Testis (tissue), 3 donors: ENCODE data around the gene LMOD2. TPM values are rescaled to one million over a fixed set of nuclear protein-coding genes. Genes with fewer than 3 reads are reported as not detected.

Experiments used
- DNase-seq: peaks from one replicate; pipeline ENCODE4 v3.0.0-alpha.2; 2019
- H3K27ac ChIP-seq, 2 donors: fragments of 200-600 bp; sonication (generic); one replicate each; pipeline ENCODE4 v1.5.1; 2019
- H3K27me3 ChIP-seq: fragments of 200-600 bp; sonication (generic); one replicate; pipeline ENCODE4 v1.5.1; 2019
- H3K36me3 ChIP-seq: fragments of 200-600 bp; sonication (generic); one replicate; pipeline ENCODE4 v1.5.1; 2017; ENCODE audit warnings: low read depth; ENCODE audit errors: missing control alignments
- H3K4me1 ChIP-seq: fragments of 200-600 bp; sonication (generic); one replicate; pipeline ENCODE4 v1.5.1; 2019
- H3K4me3 ChIP-seq, 2 donors: fragments of 200-600 bp; sonication (generic); one replicate each; pipeline ENCODE4 v1.5.1; 2017 to 2019
- H3K9me3 ChIP-seq: fragments of 200-600 bp; sonication (generic); one replicate; pipeline ENCODE4 v1.5.1; 2017
- POLR2A ChIP-seq: fragments of 450-650 bp; IDR thresholded peaks from one replicate; pipeline ENCODE4 v1.6.1; 2017; ENCODE audit warnings: antibody characterized with exemption, mild to moderate bottlenecking, moderate library complexity
- WGBS, 2 donors: methylation state at CpG; one replicate each; pipeline ENCODE4 v1.1.5; 2018; 5-methylcytosine and 5-hydroxymethylcytosine counted together
- intact Hi-C: fragments of 100-400 bp; cut with DNase I; formaldehyde crosslinking; loops from one replicate; pipeline ENCODE4 v1.15.1; 2023; ENCODE audit warnings: low total_unique reads
- polyA plus RNA-seq: library from polyadenylated mRNA; stranded (reverse); fragments of 350-450 nt; fragmentation: Illumina TruSeq; extraction: RNeasy Lipid Tissue Mini Kit (QIAGEN cat#74804); gene quantifications from one replicate; pipeline ENCODE4 v1.2.3, GENCODE V29; 2014; ENCODE audit warnings: low read depth, low replicate concordance; ENCODE audit not compliant: insufficient read depth
- total RNA-seq, 2 donors: library from RNA; depleted of rRNA; stranded (reverse); fragments of >200 nt; gene quantifications; one replicate each; pipeline ENCODE4 v1.2.3, GENCODE V29; 2016
- TF ChIP-seq, protein P1 (sequence below), 3 experiments: fragments of 450-650 bp in 2 of 3; fragments of 200-600 bp in 1 of 3; sonication (generic) in 1 of 3; IDR thresholded peaks; one replicate each; pipeline ENCODE4 v1.5.1; 2016 to 2019; ENCODE audit warnings: antibody characterized with exemption in 3 of 3, mild to moderate bottlenecking in 2 of 3, moderate library complexity in 1 of 3

LMOD2 gene
- total and polyA plus RNA-seq, 3 donors from 2014 or later: 0.19 to 3.6 (median 0.39) TPM

DNA sequence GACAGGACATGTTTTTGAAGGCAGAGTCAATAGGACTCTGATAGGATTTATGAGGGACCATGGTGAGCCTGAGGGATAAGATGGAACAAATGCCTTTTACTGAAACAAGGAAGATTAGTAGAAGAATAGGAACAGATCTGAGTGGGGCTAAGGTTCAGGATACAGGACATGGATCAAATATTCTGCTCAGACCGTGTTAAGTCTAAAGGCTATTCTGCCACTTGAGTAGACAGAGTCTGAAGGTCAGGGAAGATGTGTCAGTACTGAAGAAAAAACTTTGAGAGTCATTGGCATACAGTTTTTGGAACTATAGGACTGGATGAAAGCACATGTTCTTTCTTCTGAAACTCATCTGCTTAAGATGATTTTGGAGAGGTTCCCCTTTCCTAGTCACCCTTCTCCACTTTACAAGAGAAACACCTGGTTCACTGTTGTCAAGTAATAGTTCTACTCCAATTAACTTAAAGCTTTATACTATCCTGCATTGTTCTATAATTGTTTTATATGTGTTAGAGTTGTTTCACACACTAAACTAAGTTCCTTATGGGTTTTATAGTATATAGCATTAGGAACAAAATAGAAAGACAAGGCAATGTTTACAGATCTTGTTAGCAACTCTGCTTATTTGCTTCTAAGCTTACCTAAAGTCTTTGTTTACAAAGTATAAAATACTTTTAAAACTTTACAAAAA is 49.7 kb downstream of the LMOD2 start:
- no peaks in the 10 kb centered on the region for H3K9me3 ChIP-seq
- H3K27ac ChIP-seq: no peak overlapping the region
- no peak for DNase-seq
- H3K4me1 ChIP-seq: no peaks in the 10 kb centered on the region
- H3K36me3 ChIP-seq: no peaks in the 10 kb centered on the region
- no peak overlapping the region for H3K4me3 ChIP-seq
- 91 to 97% methylated on average over 1 of the region's 1 CpG for WGBS, 2 donors
- H3K27me3 ChIP-seq: no peaks in the 10 kb centered on the region
- intact Hi-C loops: no loop called here
- TF ChIP-seq, protein P1, sequence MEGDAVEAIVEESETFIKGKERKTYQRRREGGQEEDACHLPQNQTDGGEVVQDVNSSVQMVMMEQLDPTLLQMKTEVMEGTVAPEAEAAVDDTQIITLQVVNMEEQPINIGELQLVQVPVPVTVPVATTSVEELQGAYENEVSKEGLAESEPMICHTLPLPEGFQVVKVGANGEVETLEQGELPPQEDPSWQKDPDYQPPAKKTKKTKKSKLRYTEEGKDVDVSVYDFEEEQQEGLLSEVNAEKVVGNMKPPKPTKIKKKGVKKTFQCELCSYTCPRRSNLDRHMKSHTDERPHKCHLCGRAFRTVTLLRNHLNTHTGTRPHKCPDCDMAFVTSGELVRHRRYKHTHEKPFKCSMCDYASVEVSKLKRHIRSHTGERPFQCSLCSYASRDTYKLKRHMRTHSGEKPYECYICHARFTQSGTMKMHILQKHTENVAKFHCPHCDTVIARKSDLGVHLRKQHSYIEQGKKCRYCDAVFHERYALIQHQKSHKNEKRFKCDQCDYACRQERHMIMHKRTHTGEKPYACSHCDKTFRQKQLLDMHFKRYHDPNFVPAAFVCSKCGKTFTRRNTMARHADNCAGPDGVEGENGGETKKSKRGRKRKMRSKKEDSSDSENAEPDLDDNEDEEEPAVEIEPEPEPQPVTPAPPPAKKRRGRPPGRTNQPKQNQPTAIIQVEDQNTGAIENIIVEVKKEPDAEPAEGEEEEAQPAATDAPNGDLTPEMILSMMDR (IDR thresholded peaks at IDR 0.05): no peak
- TF ChIP-seq POLR2A: no peak

DNA sequence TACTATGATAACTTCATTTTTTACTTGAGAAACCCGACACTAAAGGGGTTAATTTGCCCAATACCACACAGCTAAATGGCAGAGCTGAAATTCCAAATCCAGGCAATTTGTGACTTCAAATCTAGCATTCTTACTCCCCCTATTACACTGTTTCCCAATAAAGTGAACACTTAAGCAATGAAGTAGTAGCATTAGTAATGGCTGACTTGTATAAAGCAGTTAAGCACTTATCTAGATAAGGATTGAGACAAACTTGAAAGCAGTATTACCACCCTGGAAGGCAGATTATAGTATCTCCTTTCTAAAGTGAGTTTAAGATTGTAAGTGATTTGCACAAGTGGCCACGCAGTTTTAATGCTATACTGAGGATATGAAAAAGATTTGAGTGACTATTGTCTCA is 53.9 kb downstream of the LMOD2 start:
- Histone ChIP-seq H3K4me3 (no peak overlapping the region), H3K4me1 (no peaks in the 10 kb centered on the region), H3K36me3 (no peaks in the 10 kb centered on the region), H3K9me3 (no peaks in the 10 kb centered on the region), H3K27me3 (no peaks in the 10 kb centered on the region), H3K27ac (no peak overlapping the region)
- no peak for DNase-seq
- WGBS, 2 donors: 64 to 69% methylated on average over 2 of the region's 2 CpGs
- no peak for TF ChIP-seq POLR2A
- TF ChIP-seq, protein P1 (IDR thresholded peaks at IDR 0.05): no peak
- intact Hi-C loops: no loop called here

DNA sequence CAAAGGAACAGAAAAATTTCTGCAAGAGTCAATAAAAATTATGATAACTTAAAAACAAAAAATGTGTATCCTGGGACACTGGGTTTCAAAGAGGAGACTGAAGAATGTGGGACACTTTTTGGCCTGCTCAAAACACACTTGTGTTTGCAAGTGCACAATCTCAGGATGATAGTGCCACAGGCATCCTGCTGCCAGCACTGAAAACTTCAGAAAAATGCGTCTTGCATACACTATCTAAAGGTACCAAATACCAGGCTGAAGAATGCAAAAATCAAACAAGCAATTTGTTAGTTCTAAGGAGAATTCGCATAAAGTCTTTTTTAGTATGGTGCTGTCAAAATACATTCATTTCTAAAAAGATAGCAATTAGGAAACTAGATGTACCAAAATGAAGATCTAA is 55.0 kb downstream of the LMOD2 start:
- H3K36me3 ChIP-seq: no peaks in the 10 kb centered on the region
- 59 to 65% methylated on average over 2 of the region's 2 CpGs for WGBS, 2 donors
- H3K9me3 ChIP-seq: no peaks in the 10 kb centered on the region
- intact Hi-C loops: no loop called here
- no peak for DNase-seq
- H3K27me3 ChIP-seq: no peaks in the 10 kb centered on the region
- TF ChIP-seq POLR2A: no peak
- TF ChIP-seq, protein P1 (IDR thresholded peaks at IDR 0.05): no peak
- no peak overlapping the region for H3K4me3 ChIP-seq
- no peaks in the 10 kb centered on the region for H3K4me1 ChIP-seq
- no peak overlapping the region for H3K27ac ChIP-seq

DNA sequence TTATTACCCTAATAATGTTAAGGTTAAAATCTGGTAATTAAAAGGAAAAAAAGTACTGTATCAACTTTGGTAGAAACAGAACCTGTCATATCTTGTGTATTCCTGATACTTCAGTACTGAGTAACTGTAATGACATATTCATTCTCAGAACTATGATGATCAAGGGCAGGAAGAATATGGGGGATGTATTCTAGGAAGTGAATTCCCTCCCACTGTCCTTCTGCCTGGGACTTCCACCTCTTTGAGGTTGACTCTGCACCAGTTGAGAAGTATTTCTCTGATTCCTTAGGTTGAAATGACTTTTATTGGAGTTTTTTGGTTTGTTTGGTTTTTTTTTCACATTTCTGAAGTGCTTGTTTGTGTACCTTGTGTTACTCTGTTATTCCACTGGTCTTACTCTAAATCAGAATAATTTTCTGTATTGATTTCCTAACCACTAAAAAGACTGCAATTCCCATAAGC is 56.2 kb downstream of the LMOD2 start:
- TF ChIP-seq POLR2A: no peak
- TF ChIP-seq, protein P1 (IDR thresholded peaks at IDR 0.05): no peak
- Histone ChIP-seq H3K36me3 (no peaks in the 10 kb centered on the region), H3K27me3 (no peaks in the 10 kb centered on the region), H3K4me1 (no peaks in the 10 kb centered on the region), H3K4me3 (no peak overlapping the region), H3K27ac (no peak overlapping the region), H3K9me3 (no peaks in the 10 kb centered on the region)
- DNase-seq: no peak
- intact Hi-C loops: no loop called here

DNA sequence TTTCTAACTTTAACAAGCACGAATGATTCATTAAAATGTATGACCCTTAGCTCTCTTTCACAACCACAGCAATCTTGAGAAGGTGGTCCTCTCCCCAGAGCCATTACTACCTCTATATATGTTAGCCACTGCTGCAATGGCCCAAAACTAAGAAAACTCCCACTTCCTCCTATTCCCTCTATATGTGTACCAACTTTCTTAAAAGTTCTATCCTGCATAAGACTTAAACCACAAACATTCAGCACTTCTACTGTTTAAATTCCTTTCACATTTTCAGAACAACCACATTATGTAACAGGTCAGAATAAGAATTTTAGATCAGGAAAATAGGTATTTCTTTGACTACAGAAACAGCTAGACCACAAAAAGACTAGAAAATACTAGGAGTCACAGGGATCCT is 57.0 kb downstream of the LMOD2 start:
- no peak overlapping the region for H3K4me3 ChIP-seq
- no peaks in the 10 kb centered on the region for H3K36me3 ChIP-seq
- H3K9me3 ChIP-seq: no peaks in the 10 kb centered on the region
- DNase-seq: no peak
- H3K4me1 ChIP-seq: no peaks in the 10 kb centered on the region
- no peaks in the 10 kb centered on the region for H3K27me3 ChIP-seq
- intact Hi-C loops: no loop called here
- no peak overlapping the region for H3K27ac ChIP-seq
- WGBS, 2 donors: 52 to 56% methylated on average over 1 of the region's 1 CpG
- TF ChIP-seq, protein P1 (IDR thresholded peaks at IDR 0.05): no peak
- no peak for TF ChIP-seq POLR2A
